ENCODE measurements around the gene KAT2B. TPM values are rescaled to one million over a fixed set of nuclear protein-coding genes. Genes with fewer than 3 reads are reported as not detected.

Gene KAT2B
- polyA plus RNA-seq, 4 donors, result 20.9 to 29.7 (median 23.7) TPM

DNA sequence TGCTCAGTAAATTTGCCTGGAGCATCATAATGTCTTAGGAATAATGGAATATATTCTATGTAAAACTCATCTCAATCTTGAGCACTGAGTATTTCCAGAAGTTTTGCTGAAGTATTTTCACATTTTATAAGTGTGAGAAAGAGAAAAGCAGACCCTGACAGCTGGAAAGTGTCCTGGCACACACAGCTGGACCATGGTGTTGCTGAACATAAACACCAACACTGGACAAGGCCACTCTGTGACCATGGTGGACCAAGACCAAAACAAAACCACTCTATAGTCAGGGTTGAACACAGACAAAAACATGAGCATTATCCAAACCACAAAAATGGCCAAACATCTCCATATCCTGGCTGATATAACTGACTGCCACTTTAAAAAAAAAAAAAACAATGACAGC is 160.9 kb downstream of the KAT2B start:
- no peak for DNase-seq (ENCODE audit: low read depth in 4 of 4, low spot score in 3 of 4)

Other genes starting within 250 kb of the KAT2B start
- 1 to 10 TPM; 1.5 to 5.5 (median 3.5) TPM for gene EFHB, start 106.2 kb upstream of the KAT2B start, polyA plus RNA-seq (ENCODE audit: insufficient read length in 4 of 4)
- gene RAB5A, start 93.3 kb upstream of the KAT2B start, polyA plus RNA-seq (ENCODE audit: insufficient read length in 4 of 4), result 10 to 100 TPM; 66.6 to 87.6 (median 83.7) TPM
- under 1 TPM; 0.25 to 0.30 (median 0.28) TPM for gene PP2D1, start 28.2 kb upstream of the KAT2B start, polyA plus RNA-seq (ENCODE audit: insufficient read length in 4 of 4)
- 10 to 100 TPM in 2 of 4 donors, 1 to 10 TPM in 2; 8.5 to 11.4 (median 10.3) TPM for gene SGO1, start 145.8 kb downstream of the KAT2B start, polyA plus RNA-seq (ENCODE audit: insufficient read length in 4 of 4)